SW480 (cell line): ENCODE measurements around the gene PNMA6E.

Experiments used
- DNase-seq: peaks from one replicate; pipeline ENCODE4 v3.0.0-alpha.2; 2016; ENCODE audit warnings: low spot score

PNMA6E gene

DNA sequence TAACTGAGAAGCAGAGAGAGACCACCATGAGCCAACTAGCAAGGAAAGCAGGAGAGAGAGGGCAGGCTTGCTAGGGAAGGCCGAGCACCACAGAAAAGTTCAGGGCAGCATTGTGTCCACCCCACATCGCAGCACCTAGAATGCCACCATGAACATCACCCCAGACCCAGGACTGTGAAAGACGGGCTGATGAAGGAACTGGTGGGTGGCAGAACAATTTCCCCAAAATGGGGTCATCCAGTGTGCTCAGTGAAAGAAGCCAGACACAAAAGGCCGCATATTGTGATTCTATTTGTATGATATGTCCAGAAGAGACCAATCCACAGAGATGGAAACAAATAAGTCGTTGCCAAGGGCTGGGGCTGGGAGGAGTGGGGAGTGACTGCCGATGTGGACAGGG lies 16.8 kb downstream of the PNMA6E start:
- DNase-seq: no peak

DNA sequence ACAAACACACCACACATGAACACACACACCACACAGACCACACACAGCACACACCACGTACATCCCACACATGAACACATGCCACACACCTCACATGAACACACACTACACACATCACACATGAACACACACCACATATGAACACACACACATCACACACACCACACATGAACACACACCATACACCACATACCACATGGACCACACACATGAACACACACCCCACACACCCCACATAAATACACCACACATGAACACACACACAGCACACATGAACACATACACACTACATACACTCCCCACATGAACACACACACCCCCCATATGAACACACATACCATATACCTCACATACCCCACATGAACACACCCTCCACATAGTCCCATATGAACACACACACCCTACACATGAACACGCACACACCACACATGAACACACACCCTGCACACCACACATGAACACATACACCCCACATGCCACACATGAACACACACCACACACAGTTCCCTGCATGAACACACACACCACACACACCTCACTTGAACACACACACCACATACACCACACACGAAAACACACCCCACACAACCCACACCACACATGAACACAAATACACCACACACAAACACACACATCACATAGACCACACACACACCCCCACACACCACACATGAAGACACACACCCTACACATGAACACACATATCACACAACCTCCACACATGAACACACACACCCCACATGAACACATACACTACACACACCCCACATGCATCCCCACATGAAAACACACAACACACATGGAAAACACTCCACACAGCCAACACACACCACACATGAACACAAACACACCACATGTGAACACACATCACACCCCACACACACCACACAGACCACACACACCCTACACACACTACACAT lies 18.3 kb downstream of the PNMA6E start:
- no peak for DNase-seq

DNA sequence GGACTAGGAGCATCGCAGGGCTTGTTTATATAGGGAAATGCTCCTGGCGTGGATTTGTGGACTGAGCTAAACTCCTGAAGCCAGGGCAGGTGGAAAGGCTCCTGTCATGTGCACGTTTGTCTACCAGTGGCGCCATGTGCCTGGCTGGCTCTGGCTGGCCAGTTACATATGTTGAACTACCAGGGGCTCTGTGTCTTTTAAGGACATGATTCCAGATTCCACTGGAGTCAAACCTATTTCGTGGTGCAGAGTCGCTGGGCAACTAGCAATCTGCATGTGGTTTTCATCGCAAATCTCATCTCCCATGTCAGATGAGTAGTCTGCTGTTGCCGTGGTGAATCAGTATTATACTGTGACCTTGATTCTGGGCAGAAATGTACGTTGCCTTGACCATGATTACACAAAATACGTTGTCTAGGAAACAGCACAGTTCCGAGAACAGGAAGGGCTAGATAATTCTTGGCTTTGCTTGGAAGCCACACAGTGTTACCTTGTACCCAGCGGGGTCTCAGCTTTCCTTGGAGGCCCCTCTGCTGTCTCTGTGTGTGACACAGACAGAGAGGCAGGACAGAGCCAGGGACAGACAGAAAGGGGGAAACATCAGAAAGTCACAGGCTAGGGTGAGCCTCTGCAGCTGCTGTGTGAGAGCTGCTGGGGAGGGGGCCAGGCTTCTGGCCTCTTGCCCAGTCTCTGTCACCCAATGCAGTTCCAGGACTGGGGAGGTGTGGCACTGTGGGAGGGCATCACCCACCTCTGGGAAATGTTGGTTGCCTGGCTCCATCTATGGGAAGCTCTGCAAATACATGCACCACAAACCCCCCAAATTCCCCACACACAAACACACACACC lies 19.2 kb downstream of the PNMA6E start:
- DNase-seq: peak; percentile 18

DNA sequence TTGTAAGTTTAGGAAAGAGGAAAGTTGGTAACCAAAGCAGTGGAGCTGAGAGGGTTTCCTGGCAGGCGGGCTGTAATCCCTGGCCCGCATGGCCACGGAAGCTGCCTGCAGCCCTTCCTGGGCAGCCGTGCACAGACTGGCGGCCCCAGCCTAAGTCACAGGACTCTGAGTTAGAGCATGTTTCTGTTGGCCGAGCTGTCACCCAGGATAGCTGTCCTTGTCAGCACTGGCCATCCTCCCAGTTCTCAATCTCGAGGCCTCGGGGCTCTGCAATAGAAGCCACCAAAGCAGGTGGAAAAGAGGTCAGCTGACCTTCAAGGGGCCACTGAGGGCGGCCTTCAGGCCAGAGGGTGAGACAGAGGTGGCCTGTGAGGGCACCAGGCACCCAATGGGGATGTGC lies 20.5 kb downstream of the PNMA6E start:
- no peak for DNase-seq

DNA sequence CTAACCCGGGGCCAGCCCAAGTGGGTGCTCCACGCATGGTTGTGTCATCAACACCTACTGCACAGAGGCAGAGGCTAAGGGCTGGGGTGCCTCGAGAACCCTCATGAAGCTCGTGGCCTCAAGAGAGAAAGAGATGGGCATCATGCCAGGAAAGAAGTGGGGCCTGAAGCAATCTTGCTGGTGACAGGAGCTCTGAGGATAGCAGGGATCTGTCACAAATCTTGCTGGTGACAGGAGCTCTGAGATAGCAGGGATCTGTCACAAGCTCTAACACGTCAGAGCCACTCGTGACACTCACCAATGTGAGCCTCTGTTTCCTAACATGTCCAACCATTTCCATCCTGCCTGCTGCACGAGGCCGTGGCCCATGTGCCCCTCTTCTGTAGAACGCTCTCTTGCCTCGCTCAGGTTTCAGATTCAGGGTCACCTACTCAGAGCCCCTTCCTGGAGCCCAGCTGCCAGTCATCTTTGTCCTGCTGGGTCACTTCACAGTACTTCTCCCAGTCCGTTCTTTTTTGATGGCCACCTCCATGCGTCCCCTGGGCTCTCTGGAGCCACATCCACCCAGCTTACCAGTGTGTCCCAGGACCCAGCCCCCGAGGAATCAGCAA lies 21.1 kb downstream of the PNMA6E start:
- DNase-seq: no peak

DNA sequence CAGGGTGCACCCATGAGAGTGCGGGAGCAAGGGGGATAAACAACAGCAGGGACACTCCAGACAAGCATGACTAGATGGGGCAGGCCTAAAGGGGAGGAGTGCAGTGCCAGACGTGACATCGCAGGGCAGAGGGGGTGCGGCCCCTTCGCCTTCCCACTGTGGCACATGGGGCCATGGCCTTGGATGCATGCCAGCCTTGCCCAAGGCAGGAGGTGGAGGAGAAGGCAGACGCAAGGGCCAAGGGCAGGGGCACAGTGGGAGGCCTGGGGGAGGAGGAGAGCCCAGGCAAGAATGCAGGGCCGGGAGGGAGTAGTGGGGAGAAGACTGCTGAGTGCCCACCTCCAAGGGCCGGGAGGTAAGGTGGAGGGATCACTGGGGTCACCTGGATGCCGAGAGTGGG lies 21.6 kb downstream of the PNMA6E start:
- no peak for DNase-seq

DNA sequence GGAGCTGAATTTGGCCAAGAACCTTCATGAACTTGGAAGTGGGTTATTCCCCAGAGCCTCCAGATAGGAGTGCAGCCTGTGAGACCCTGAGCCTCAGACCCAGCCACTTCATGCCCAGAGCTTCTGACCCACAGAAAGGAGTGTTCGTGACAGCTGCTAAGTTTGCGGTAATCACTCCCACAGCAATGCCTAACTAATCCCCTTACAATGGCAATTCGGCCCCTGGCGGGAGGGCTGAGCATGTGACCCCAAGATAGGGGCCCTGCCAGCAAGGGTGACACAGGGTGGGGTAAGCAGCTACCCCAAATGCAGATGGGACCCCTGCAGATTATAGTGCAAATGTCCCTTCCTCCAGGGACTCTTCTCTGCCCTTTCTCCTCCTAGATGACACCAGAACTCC lies 22.5 kb downstream of the PNMA6E start:
- no peak for DNase-seq

DNA sequence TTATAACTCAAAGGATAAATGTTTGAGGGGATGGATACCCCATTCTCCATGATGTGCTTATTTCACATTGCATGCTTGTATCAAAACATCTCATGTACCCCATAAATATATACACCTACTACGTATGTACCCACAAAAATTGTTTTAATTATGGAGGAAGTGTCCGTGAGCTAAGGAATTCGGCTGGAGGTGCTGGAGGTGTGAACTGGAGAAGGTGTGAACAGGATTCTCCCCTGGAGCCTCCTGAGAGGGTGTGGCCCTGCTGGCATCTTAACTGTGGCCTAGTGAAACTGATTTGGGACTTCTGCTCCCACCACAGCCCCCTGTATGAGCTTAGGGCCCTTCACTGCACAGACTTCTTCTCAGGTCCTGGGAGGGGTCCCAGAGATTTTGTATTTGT lies 23.4 kb downstream of the PNMA6E start:
- DNase-seq: no peak

DNA sequence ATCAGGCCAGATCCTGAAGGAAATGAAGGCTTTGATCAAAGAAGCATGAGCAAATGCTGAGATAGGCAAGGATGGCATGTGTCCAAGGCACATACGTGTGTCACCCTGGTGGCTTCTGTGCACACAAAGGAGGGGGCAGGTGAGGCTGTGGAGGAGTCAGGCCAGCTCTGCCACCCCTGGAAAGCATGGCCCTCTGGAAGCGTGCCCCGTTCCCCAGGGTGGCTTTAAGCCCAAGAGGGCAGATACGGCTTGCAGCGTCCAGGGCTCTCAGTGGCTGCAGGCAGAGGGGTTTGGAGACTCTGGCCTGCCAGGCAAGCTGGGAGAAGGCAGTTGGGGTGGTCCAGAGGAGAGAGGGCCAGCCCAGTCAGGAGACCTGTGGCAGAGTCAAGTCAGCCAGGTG lies 25.6 kb downstream of the PNMA6E start:
- no peak for DNase-seq

DNA sequence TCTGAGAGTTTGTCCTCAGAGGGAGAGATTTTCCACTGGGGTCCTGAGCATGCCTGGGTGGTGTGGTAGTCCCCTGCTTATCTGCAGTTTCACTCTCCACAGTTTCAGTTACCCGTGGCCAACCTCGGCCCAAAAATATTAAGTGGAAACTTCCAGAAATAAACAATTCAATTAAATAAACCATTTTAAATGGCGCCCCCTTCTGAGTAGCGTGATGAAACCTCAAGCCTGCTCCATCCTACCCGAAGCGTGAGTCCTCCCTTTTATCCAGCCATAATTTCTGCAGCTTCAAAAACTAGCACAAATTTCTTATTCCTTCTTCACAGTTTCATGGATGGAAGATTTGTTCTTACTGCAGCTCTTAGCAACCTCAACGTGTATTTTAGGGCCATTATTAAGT lies 26.7 kb downstream of the PNMA6E start:
- DNase-seq: no peak

DNA sequence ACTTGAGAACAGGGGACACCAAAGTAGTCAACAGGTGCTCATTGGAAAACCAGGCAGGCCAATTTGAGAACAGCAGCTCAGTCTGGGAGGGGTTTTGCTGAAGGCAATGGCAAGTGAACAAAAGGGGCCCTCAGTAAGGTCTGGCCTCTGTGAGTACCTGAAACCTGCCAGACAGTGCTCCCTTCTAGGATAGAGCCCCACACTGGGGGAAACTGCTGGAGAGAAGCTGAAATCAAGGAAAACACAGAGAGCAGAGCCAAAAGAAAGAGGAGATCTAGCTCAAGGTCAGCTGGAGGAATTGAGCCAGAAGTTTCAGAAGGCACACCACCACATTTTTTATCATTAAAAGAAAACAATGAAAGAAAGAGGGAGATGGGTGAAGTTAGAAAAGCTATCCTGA lies 28.2 kb downstream of the PNMA6E start:
- no peak for DNase-seq

DNA sequence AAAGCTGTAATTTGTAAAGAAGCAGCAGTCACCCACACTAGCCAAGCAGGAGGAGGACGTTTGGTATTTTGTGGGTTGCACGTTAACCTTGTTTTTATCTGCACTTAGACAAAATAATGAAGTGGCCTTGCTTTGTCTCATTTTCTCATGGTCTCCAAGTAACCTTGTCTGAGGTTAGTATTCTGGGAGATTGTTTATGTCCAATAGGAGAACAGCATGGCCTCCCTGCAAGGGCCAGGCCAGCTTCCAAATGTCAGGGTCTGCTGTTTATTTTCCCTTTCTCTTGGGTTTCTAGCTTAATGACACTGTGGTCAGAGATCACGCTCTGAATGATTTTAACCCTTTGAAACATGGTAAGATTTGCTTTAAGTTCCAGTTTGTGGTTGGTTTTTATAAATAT lies 29.9 kb downstream of the PNMA6E start:
- no peak for DNase-seq

DNA sequence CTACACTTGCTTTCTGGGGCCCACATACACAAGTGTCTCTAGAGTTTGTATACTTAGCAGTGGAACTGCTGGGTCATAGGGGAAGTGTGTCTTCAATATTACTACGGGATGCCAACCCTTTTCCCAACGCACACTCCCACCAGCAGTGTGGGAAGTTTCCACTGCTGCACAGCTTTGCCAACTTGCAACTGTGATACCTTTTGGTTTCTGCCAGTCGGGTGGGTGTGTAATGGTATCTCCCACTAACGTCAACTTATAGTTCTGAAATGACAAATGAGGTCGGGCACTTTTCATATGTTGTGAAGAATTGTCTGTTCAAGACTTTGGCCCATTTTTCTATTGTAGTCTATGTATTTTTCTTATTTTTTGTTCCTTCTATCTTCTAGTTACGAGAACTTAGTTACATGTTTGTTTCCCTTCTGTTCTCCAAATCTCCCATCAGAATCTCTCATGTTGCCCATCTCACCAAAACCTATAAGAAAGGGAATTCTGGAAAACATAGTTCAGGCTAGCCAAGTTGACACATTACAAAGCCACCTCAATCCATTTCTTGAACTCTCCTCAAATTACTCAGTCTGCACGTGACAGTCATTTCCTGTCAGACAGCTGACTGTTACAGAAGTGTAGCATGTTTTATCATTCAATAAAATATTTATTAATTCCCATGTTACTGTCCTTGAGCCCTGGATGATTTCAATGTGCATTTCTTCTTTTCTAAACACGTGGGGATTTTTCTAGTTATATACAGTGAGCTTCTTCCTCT lies 30.7 kb downstream of the PNMA6E start:
- DNase-seq: no peak

DNA sequence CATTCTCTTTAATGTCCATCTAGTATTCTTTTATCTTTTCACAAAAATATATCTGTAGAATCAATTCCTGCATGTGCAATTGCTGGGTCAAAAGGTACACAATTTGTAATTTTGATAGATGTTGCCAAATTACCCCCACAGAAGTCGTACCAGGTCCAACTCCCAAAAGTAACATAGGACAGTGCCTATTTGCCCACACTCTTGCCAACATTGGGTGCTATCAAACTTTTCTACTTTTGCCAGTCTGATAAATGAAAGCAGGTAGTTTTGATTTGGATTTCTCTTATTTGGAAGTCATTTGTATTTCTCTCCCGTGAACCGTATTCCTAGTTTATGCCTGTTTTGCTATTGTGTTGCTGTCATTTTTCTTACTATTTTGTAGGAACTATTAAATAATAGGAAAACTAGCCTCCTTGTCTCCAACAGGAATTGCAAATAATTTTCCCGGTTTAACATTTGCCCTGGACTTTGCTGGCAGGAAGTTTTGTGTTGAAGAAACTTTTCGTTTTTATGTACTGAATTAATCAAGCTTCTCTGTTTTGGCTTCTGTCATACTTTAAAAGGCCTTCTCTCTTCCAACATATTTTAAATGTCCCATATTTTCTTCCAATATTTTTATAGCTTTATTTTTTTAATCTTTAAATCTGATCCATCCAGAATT lies 34.1 kb downstream of the PNMA6E start:
- DNase-seq: no peak

DNA sequence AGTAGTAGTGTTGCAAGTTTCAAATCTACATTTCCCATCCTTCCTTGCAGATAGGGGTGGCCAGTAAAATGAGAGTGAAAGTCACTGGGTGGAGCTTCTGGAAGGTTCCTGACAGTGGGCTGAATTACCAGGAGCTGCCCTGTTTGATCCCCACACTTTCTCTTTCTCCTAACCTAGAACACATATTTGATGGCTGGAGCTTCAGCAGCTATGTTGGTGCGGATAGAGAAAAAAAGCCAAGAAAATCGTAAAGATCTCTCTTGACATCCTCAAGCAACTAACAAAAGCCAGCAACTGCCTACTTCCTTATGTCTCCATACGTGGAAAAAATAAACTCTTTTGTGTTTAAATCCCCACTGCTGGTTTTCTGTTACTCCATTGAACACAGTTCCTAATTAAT lies 35.0 kb downstream of the PNMA6E start:
- DNase-seq: no peak

DNA sequence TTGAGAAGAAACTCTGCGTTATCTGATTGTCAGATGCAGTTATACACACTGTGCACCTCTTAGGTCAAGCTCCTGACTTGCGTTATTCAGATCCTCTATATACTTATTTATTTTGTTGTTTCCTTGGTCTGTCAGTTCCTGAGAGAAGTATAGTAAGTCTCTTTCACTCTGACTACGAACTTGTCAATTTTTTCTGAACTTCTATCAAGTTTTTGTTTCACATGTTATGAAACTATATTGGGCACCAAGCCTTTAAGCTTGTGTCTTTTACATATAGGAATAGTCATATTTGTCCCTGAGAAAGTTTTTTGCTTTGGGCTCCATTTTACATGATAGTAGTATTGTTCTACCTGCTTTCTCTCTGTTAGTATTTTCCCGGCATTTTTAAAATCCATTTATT lies 35.5 kb downstream of the PNMA6E start:
- no peak for DNase-seq

DNA sequence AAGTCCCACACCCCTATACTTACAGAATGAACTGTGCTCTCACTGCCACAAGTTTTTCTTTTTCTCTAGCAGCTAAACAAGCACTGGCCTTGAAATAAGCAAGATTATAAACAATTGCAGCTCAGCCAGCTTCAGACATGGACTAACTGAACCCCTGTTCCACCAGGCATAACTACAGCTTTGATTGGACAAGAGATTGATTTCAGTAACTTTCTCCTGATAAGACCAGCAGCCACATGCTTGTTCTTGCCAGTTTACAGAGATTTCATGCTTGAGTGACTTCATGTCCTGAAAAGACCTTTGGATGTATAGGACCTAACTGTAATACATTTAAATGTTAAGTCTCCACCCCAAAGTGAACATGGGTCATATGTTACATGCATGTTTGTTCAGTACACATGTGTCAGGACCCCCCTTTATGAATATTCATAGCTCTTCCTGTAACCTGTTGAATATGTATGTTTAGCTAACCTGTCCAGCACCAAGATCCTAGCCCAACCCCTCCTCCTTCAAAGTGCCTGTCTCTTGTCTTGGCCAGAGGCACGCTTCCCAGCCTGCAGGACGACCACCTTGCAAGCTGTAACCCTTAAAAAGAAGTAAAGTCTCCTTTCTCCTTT lies 39.3 kb downstream of the PNMA6E start:
- no peak for DNase-seq

DNA sequence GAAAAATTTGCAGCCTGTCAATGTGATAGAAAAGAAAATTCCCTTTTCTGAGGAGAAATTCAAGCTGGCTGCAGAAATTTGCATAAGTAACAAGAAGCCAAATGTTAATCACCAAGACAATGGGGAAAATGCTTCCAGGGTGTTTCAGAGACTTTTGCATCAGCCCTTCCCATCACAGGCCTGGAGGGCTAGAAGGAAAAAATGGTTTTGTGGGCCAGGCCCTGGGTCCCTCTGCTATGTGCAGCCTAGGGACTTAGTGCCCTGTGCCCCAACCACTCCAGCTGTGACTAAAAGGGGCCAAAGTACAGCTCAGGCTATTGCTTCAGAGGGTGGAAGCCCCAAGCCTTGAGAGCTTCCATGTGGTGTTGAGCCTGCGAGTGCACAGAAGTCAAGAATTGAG lies 43.3 kb downstream of the PNMA6E start:
- DNase-seq: no peak

DNA sequence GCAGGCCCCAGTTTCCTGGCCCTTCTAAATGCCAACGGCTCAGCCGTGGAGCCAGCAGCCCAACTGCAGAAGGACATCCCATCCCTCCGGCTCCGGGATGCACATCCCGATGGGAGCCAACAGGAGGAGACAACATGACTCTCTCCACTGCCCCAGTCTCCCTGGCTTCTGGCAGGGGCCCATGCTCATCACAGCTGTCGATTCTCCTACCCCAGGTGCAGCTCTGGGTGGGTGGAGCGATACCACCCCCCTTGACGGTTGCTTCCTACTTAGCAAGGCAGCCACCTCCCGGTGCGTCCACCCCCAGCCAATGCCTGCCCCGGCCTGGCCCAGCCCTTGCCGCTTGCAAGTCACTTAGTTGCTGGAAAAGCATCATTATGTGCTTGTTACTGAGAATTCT lies 47.7 kb downstream of the PNMA6E start:
- DNase-seq: no peak

DNA sequence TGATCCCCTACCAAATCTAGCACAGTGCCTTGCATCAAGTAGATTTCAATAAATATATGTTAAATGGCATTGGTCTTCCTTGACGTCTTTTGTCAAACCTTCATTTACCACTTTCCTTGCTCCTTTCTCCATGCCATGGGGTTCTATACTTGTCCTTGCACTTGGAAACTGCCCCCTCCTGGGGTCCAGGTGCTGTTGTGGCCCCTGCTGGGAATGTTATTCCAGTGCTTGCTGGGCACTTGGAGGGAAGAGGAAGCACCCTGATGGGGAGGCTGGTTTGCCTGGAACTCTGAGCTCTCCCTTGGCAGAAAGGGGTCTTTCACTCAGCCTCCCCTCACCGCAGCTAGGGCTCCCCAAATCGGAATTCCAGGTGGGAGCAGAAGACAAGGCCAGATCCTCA lies 48.3 kb downstream of the PNMA6E start:
- no peak for DNase-seq

DNA sequence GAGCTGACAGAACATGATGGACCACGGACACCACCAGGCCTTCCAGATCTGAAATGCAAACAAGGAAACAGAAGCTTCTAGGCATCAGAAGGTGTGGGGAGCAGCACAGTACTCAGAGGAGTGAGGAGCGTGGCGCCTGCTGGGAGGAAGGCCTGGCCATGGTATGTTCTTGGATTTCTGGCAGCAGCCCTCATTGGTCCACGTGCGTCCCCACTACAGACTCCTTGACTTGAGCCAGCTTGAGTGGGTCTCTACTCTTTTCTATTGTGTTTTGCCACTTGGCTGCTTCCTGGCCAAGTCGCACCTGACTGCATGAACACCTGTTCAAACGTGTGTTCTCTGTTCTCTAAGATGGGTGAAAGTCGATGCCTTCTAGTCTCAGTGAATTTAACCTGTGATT lies 49.2 kb downstream of the PNMA6E start:
- DNase-seq: no peak
